Loucy (cell line): ENCODE data around the gene CLDN22.

Source experiments
- H2AFZ ChIP-seq: fragments of 200-600 bp; sonication (generic); 2 replicates; pipeline ENCODE4 v1.6.0; 2016; ENCODE audit warnings: antibody characterized with exemption, mild to moderate bottlenecking, low read length, moderate library complexity
- H3F3A ChIP-seq: fragments of 200-600 bp; 2 replicates; pipeline ENCODE4 v1.6.0; 2016; ENCODE audit warnings: antibody characterized with exemption, low read depth, mild to moderate bottlenecking
- H3K27me3 ChIP-seq: fragments of 200-600 bp; sonication (generic); 2 replicates; pipeline ENCODE4 v1.6.1; 2014; ENCODE audit warnings: low read length, mild to moderate bottlenecking; ENCODE audit not compliant: insufficient read depth, poor library complexity, severe bottlenecking
- H3K36me3 ChIP-seq: fragments of 200-600 bp; sonication (generic); 2 replicates; pipeline ENCODE4 v1.6.1; 2016; ENCODE audit warnings: low read length; ENCODE audit not compliant: insufficient read depth
- H3K4me1 ChIP-seq: fragments of 200-600 bp; sonication (generic); 2 replicates; pipeline ENCODE4 v1.5.1; 2014; ENCODE audit warnings: low read length, mild to moderate bottlenecking; ENCODE audit not compliant: insufficient read depth, poor library complexity, severe bottlenecking
- H3K4me2 ChIP-seq: fragments of 200-600 bp; sonication (generic); 2 replicates; pipeline ENCODE4 v1.6.0; 2014; ENCODE audit warnings: antibody characterized with exemption, low read length, low read depth, mild to moderate bottlenecking; ENCODE audit not compliant: poor library complexity, severe bottlenecking
- H3K4me3 ChIP-seq: fragments of 200-600 bp; sonication (generic); 2 replicates; pipeline ENCODE4 v1.5.1; 2014; ENCODE audit warnings: low read length, mild to moderate bottlenecking, mixed read lengths; ENCODE audit not compliant: poor library complexity, severe bottlenecking
- H3K79me2 ChIP-seq: fragments of 200-600 bp; sonication (generic); 2 replicates; pipeline ENCODE4 v1.6.1; 2014; ENCODE audit warnings: low read length; ENCODE audit not compliant: insufficient read depth
- H3K9ac ChIP-seq: fragments of 200-600 bp; sonication (generic); 2 replicates; pipeline ENCODE4 v1.6.0; 2014; ENCODE audit warnings: mild to moderate bottlenecking, low read depth, low read length, moderate library complexity; ENCODE audit not compliant: poor library complexity, severe bottlenecking
- H3K9me2 ChIP-seq: fragments of 200-600 bp; sonication (generic); replicated peaks from 2 replicates; pipeline ENCODE4 v1.6.1; 2016; ENCODE audit warnings: low read depth, low read length, mixed read lengths
- H3K9me3 ChIP-seq: fragments of 200-600 bp; sonication (generic); 2 replicates; pipeline ENCODE4 v1.6.1; 2014; ENCODE audit warnings: mild to moderate bottlenecking, antibody characterized with exemption, low read length, low read depth; ENCODE audit not compliant: insufficient read depth
- H4K20me1 ChIP-seq: fragments of 200-600 bp; sonication (generic); 2 replicates; pipeline ENCODE4 v1.6.0; 2014; ENCODE audit warnings: antibody characterized with exemption, low read length, mild to moderate bottlenecking; ENCODE audit not compliant: insufficient read depth, poor library complexity, severe bottlenecking
- CTCF ChIP-seq: fragments of 200-600 bp; sonication (generic); conservative IDR thresholded peaks from 2 replicates; pipeline ENCODE4 v1.5.1; 2014; ENCODE audit warnings: mild to moderate bottlenecking, antibody characterized with exemption, low read length
- EZH2phosphoT487 ChIP-seq: fragments of 200-600 bp; IDR thresholded peaks from 2 replicates; pipeline ENCODE4 v1.6.1; 2018; ENCODE audit warnings: antibody characterized with exemption, mild to moderate bottlenecking, moderate library complexity, borderline replicate concordance

The CLDN22 gene

DNA sequence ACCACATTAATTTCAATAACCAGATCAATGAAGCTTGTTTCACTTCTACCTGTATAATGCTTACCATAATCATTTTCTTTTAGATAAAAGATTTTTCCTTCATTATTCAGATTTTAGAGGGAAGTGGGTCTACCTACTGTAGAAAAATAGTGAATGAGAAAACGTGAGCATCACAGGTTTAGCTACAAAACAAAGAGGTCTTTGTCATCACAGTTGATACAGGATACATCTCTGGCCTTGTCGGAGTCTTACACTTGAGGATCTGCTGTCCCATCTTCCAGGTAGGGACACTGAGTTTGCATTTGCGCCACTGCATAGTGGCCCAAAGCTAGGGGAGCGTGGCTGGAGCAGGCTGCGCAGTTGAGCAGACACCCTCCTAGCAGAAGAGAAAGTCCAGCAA, 1.4 kb upstream of the CLDN22 start:
- no peaks in the 10 kb centered on the region for H4K20me1 ChIP-seq
- H3K9me2 ChIP-seq = no peaks in the 10 kb centered on the region
- TF ChIP-seq EZH2phosphoT487 (no peak), CTCF (no peak)
- H3K79me2 ChIP-seq = no peaks in the 10 kb centered on the region
- no peak overlapping the region for H3K4me3 ChIP-seq
- H3K4me2 ChIP-seq = no peak overlapping the region
- no peaks in the 10 kb centered on the region for H3K4me1 ChIP-seq
- H3K27me3 ChIP-seq = no peaks in the 10 kb centered on the region
- H3K36me3 ChIP-seq = no peaks in the 10 kb centered on the region
- no peak overlapping the region for H3K9ac ChIP-seq
- H3F3A ChIP-seq = no peaks in the 10 kb centered on the region
- no peak overlapping the region for H2AFZ ChIP-seq
- H3K9me3 ChIP-seq = no peaks in the 10 kb centered on the region

- Histone ChIP-seq H3K9me3 (no peaks in the 10 kb centered on the region), H3K9ac (no peak overlapping the region), H4K20me1 (no peaks in the 10 kb centered on the region), H3K4me2 (no peak overlapping the region), H3K9me2 (no peaks in the 10 kb centered on the region), H3K79me2 (no peaks in the 10 kb centered on the region), H3K4me3 (no peak overlapping the region), H3F3A (no peaks in the 10 kb centered on the region), H3K36me3 (no peaks in the 10 kb centered on the region), H3K4me1 (no peaks in the 10 kb centered on the region), H2AFZ (no peak overlapping the region), H3K27me3 (no peaks in the 10 kb centered on the region)
- TF ChIP-seq EZH2phosphoT487 (no peak), CTCF (no peak)
These were observed 1.0 kb upstream of the CLDN22 start for GRCh38 chr4:183321079-183321478.

DNA sequence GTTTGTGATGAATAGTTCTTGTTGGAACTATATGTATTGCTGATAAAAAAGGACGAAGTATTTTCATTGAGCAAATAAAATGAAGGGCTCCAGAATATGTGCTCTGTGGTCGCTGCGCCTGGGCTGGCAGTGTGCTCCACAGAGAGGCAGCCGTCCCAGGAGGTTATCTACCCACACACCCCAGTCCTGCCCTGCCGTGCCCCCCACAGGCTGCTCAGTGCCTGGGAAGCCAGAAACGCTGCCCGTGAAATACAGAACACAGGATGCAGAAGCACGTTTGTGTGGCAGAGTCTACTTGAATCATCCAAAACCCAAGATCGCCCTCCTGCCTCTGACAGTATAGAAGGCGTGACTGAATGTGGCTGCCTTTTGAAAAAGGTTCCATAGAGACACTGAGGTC, 1.4 kb downstream of the CLDN22 start:
- no peaks in the 10 kb centered on the region for H3K4me1 ChIP-seq
- no peaks in the 10 kb centered on the region for H3K9me3 ChIP-seq
- H3K4me2 ChIP-seq = no peak overlapping the region
- no peak overlapping the region for H2AFZ ChIP-seq
- H3K36me3 ChIP-seq = no peaks in the 10 kb centered on the region
- no peaks in the 10 kb centered on the region for H3F3A ChIP-seq
- H3K9me2 ChIP-seq = no peaks in the 10 kb centered on the region
- H4K20me1 ChIP-seq = no peaks in the 10 kb centered on the region
- TF ChIP-seq EZH2phosphoT487 (no peak), CTCF (no peak)
- no peak overlapping the region for H3K4me3 ChIP-seq
- H3K9ac ChIP-seq = no peak overlapping the region
- H3K27me3 ChIP-seq = no peaks in the 10 kb centered on the region
- H3K79me2 ChIP-seq = no peaks in the 10 kb centered on the region
